Fibroblast of mammary gland (primary cell): ENCODE measurements around the gene SLC44A2.
A peak's percentile ranks its signal among the peaks of the same experiment; 100 is the strongest.

ENCODE experiments used
- DNase-seq: peaks from one replicate; pipeline ENCODE4 v3.0.0-alpha.2; 2010; ENCODE audit warnings: low read depth
- H3K4me3 ChIP-seq: 2 replicates; pipeline ENCODE4 v1.5.1; 2011; ENCODE audit warnings: low read depth, mild to moderate bottlenecking, low read length, moderate library complexity; ENCODE audit not compliant: control insufficient read depth
- TF ChIP-seq, protein P1 (sequence below): conservative IDR thresholded peaks from 2 replicates; pipeline ENCODE4 v1.5.1; 2011; ENCODE audit warnings: low read depth, low read length, inconsistent platforms; ENCODE audit not compliant: control insufficient read depth, insufficient read depth

The SLC44A2 gene

DNA sequence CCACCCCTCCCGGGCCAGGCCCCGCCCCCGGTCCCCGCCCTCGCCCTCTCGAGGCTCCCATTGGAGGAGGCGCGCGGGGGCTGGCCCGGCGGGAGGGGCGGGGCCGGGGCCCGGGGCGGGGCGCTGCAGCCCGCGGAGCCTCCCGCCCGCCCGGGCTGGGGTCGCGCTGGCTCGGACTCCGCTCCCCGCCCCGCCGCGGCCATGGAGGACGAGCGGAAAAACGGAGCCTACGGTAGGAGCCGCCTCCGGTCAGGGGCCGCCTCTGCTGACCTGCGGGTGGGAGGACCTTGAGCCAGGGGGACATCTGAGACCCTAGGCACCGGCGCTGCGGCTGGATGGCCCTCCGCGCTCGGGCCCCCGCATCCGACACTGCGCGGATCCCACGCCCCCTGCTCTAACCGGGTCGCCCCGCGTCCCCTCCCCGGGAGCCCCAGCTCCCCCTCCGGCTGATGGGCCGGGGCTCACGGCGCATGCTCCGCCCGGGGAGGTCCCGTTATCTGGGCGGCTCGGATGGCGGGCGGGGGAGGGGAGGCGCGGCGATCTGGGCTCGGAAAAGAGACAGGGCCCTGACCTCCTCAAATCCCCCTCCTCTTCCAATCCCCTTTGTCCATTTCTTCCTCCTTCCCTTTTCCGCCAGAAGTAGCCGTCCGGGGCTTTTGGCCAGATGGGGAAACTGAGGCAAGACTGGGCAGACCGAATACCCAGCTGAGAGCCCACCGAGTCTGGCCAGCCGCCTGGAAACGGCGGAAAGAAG is 22.8 kb upstream of the SLC44A2 start:
- TF ChIP-seq, protein P1, sequence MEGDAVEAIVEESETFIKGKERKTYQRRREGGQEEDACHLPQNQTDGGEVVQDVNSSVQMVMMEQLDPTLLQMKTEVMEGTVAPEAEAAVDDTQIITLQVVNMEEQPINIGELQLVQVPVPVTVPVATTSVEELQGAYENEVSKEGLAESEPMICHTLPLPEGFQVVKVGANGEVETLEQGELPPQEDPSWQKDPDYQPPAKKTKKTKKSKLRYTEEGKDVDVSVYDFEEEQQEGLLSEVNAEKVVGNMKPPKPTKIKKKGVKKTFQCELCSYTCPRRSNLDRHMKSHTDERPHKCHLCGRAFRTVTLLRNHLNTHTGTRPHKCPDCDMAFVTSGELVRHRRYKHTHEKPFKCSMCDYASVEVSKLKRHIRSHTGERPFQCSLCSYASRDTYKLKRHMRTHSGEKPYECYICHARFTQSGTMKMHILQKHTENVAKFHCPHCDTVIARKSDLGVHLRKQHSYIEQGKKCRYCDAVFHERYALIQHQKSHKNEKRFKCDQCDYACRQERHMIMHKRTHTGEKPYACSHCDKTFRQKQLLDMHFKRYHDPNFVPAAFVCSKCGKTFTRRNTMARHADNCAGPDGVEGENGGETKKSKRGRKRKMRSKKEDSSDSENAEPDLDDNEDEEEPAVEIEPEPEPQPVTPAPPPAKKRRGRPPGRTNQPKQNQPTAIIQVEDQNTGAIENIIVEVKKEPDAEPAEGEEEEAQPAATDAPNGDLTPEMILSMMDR = no peak
- H3K4me3 ChIP-seq = peak overlapping the region; percentile 86
- DNase-seq = peak; percentile 45

DNA sequence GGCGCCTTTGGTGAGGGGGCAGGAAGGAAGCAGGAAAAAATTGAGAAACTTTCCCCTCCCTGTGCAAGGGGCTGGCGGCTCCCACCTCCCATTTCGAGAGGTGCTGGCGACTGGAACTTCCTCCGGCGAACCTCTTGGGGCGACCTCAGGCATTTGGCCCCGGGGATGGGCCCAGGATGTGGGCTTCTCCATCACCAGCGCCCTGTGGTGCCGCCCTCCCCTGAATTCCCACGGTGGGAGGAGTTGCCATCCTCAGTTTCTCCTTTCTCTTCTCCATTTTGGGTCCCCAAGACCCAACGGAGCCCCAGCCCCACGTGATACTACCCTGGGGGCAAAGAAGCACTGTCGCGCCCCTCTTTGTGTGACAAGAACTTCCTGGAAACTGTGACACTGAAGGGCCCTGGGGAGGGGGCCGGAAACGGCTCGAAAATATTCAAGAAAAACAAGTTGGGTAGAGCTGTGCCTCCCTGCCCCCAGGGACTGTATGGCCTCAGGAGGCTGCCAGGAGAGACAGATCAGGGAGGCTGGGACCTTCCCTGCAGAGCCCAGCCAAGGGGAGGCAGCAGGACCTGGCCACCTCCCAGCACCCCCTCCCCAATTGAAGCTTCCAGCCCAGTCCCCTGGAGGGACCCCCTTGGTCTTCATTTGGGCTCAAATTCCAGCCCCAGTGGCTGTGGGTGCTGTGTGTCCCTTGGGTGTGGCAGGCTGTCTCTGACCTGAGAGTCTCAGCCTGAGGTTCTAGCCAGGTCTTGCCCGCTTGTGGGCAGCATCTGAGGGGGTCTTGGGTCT is 22.1 kb upstream of the SLC44A2 start:
- DNase-seq = no peak
- TF ChIP-seq, protein P1 = no peak
- H3K4me3 ChIP-seq = peak overlapping the region; percentile 86

DNA sequence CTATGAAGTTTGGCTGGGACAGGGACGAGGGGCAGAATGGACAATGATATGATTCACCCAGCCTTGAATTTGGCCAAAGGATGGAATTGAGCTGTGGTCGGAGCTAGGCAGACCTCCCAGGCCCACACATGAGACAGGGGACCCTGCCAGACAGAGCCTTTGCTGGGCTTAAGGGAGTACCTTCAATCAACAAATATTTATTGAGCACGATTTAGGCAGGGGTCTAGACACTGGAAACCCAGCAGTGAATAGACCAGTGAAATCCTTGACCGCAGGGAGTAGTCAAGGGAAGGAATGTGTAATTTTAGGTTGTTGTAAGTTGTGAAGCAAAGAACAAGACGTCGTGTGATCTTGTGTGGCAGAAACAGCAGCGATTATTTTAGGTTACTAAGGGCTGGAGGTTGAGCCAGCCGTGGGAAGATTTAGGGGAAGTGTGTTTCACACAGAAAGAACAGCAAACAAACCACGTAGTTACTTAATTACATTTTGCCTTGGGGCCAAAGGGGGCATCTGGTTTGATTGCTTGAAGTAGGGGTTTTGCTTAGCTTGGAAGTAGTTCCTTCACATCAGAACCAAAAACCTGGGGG is 21.4 kb upstream of the SLC44A2 start:
- peak; percentile 7 for DNase-seq
- TF ChIP-seq, protein P1 = no peak
- no peak overlapping the region for H3K4me3 ChIP-seq

DNA sequence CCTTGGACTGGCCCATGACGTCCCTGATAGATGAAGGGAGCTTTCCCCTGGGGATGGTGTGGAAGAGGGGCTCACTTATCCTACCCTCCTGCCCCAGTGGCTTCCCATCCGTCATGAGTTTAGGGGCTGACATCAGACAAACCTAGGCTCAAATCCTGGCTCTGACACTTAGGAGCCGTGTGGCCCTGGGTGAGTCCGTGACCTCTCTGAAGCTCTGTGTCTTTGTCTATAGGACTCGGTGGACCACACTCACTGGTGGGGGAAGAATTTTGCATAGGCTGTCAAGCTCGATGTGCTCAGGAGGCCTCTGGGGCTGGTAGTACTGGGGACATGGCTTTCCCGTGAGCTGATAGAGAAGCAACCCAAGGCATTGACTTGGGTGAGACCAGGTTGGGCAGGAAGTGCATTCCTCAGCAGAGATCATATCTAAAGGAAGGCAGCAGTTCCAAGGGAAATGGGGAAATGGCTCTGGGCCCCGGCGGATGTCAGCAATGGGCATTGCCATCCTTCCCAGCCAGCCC is 20.8 kb upstream of the SLC44A2 start:
- TF ChIP-seq, protein P1 = no peak
- DNase-seq = no peak
- H3K4me3 ChIP-seq = no peak overlapping the region

DNA sequence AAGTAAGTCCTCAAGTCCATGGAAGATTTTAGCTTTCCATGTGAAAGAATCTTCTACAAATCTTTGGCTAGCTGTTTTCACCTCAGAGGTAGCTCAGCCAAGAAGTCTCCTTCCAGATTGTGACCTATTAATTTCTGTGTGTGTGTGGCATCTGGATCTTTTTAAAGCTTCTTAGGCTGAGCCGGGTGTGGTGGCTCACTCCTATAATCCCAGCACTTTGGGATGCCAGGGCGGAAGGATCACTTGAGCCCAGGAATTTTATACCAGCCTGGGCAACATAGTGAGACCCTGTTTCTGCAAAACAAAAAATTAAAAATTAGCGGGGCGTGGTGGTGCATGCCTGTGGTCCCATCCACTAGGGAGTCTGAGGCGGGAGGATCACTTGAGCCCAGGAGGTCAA is 13.4 kb upstream of the SLC44A2 start:
- TF ChIP-seq, protein P1 = no peak
- no peak for DNase-seq

DNA sequence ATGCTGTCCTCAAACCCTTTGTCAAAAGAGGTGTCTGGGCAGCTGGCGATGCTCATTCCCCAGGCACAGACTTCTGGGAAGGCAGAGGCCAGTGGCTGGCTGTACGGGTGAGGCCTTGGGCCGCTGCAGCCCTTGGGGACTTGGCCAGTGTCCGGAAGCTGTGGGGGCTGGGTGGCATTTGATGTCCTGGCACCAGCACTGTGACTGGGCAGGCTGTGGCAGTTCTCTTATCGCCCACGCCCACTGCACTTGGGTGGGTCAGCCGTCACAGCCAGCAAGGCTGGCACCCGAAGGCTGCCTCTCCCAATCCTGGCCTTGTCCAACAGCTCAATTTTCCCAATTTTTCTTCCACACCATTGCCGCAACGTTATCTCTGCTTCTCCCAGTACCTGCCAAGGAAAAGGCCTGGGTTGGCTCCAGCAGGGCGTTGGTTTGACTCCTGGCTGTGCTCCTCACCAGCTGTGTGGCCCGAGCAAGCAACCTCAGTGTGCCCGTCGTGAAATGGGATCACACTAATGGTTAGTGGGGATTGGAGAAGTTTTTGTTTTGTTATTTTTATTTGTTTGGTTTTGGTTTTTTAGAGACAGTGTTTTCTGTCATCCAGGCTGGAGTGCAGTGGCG is 12.7 kb upstream of the SLC44A2 start:
- H3K4me3 ChIP-seq = no peak overlapping the region
- TF ChIP-seq, protein P1 = no peak
- DNase-seq = no peak

More for the DNA sequence above, 13.4 kb upstream of the SLC44A2 start:
- no peak overlapping the region for H3K4me3 ChIP-seq
